Measurements from ENCODE around the gene BRAT1.

BRAT1 gene

DNA sequence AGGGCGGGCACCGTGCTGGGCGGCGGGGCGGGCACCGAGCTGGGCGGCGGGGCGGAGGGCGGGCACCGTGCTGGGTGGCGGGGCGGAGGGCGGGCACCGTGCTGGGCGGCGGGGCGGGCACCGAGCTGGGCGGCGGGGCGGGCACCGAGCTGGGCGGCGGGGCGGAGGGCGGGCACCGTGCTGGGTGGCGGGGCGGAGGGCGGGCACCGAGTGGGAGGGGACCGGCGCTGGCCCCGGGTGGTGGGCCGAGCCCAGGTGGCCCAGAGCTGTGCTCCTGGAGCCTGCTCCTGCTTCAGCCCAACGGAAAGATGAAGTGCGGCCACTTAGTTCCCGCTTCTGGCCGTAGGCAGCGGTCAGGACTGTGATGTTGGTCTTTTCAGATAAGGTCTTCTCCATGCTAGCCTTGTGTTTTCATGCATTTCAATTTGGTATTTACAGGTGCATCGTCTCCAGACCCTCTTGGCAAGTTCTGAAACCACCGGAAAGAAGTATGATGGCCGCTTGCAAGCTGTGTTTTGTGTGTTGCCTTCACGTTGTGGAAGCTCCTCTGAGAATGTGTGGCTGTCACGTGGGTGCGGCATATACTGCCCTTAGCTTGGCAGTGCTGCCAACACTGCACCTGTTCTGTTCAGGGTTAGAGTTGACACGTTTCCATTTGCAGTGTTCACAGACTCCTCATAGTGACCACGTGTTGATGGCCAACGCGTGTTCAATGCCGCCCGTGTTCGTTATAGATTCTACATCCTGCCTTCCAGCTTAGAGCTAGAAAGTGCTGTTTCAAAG is 28.7 kb upstream of the BRAT1 start:
- Histone ChIP-seq H3K27ac (ENCODE audit: low read depth, low read length) (no peak overlapping the region), H3K9me3 (ENCODE audit: control insufficient read depth, insufficient read depth, low read length) (no peaks in the 10 kb centered on the region), H3K27me3 (ENCODE audit: control insufficient read depth, insufficient read depth, low read length) (no peaks in the 10 kb centered on the region), H3K4me1 (ENCODE audit: control insufficient read depth, insufficient read depth, low read length) (no peaks in the 10 kb centered on the region), H3K36me3 (ENCODE audit: control insufficient read depth, insufficient read depth, low read length) (no peaks in the 10 kb centered on the region), H3K4me3 (ENCODE audit: low read depth, low read length) (no peak overlapping the region), H3K9ac (ENCODE audit: low read depth, low read length) (no peak overlapping the region)

DNA sequence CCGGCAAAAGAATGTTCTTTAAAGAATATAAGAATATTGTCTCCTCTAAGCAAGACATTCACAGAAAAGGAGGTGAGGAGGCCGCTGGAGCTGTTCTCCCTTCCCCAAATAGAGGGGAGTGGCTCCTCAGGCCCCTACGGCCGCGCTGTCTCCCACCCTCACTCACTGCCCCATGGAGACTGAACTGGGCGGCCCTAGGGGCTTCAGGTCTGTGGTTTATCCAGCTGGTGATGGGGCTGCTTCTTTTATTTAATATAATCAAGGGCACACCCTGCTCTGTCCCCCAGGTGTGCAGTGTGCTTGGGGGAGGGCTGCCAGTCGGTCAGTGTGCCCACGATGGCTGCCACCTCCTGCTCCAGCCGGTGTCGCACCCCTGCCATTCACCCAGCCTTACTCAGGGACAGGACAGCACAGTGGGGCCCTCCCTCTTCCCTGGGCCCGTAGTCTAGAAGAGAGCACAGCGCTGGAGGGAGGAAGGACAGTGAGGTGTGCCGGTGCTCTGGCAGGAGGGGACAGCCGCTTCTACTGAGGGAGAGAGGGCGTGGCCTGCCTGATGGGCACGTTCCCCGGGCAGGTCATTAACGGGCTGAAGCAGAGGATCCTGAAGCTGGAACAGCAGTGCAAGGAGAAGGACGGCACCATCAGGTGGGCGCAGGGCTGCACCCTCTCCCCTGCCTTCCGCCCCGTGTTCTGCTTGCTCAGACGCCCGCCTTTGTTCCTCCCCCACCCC is 26.8 kb upstream of the BRAT1 start:
- H3K9me3 ChIP-seq (ENCODE audit: control insufficient read depth, insufficient read depth, low read length), result no peaks in the 10 kb centered on the region
- H3K9ac ChIP-seq (ENCODE audit: low read depth, low read length), result no peak overlapping the region
- no peaks in the 10 kb centered on the region for H3K4me1 ChIP-seq (ENCODE audit: control insufficient read depth, insufficient read depth, low read length)
- H3K36me3 ChIP-seq (ENCODE audit: control insufficient read depth, insufficient read depth, low read length), result no peaks in the 10 kb centered on the region
- no peak overlapping the region for H3K27ac ChIP-seq (ENCODE audit: low read depth, low read length)
- H3K27me3 ChIP-seq (ENCODE audit: control insufficient read depth, insufficient read depth, low read length), result no peaks in the 10 kb centered on the region
- H3K4me3 ChIP-seq (ENCODE audit: low read depth, low read length), result no peak overlapping the region

DNA sequence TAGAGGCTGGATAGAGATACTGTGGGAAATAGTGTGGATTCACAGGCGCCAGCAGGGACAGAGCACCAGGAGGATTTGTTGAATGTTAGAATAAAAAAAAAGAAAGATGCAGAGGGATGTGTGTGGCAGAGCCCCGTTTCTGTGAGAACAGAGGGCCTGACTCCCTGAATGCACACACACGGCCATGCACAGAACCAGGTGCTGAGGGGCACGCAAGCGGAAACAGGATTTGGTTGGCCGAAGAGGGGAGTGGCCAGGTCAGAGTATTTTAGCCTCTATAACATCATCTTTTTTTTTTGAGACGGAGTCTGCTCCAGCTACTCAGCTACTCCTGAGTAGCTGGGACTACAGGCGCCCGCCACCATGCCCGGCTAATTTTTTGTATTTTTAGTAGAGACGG is 25.3 kb upstream of the BRAT1 start:
- Histone ChIP-seq H3K4me1 (ENCODE audit: control insufficient read depth, insufficient read depth, low read length) (no peaks in the 10 kb centered on the region), H3K36me3 (ENCODE audit: control insufficient read depth, insufficient read depth, low read length) (no peaks in the 10 kb centered on the region), H3K9ac (ENCODE audit: low read depth, low read length) (no peak overlapping the region), H3K27ac (ENCODE audit: low read depth, low read length) (no peak overlapping the region), H3K9me3 (ENCODE audit: control insufficient read depth, insufficient read depth, low read length) (no peaks in the 10 kb centered on the region), H3K27me3 (ENCODE audit: control insufficient read depth, insufficient read depth, low read length) (no peaks in the 10 kb centered on the region), H3K4me3 (ENCODE audit: low read depth, low read length) (no peak overlapping the region)

DNA sequence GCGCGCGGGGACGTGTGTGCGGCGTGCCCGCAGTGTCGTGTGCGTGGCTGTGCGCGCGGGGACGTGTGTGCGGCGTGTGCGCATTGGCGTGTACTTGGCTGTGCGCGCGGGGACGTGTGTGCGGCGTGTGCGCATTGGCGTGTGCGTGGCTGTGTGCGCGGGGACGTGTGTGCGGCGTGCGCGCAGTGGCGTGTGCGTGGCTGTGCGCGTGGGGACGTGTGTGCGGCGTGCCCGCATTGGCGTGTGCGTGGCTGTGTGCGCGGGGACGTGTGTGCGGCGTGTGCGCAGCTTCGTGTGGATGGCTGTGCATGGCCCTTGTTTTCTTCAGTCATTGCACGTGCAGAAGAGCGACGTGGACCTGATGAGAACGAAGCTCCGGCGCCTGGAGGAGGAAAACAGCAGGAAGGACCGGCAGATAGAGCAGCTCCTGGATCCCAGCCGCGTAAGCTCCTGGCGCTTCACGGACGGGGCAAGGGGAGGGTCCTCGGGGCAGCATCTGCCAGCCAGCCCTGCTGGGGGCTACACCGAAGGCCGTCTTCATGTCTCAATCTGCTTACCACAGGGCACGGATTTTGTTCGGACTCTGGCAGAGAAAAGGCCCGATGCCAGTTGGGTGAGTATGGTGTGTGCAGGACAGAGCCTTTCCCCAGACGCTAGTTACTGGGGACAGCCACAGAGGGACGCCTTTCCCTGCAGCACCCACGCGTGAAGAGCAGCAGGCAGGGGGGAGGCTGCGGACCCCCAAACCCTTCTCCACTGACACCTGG is 22.8 kb upstream of the BRAT1 start:
- H3K9ac ChIP-seq (ENCODE audit: low read depth, low read length), result no peak overlapping the region
- H3K36me3 ChIP-seq (ENCODE audit: control insufficient read depth, insufficient read depth, low read length), result no peaks in the 10 kb centered on the region; the same call in 1 of the 2 replicates
- no peak overlapping the region for H3K4me3 ChIP-seq (ENCODE audit: low read depth, low read length)
- H3K27ac ChIP-seq (ENCODE audit: low read depth, low read length), result no peak overlapping the region
- H3K9me3 ChIP-seq (ENCODE audit: control insufficient read depth, insufficient read depth, low read length), result no peaks in the 10 kb centered on the region
- no peaks in the 10 kb centered on the region for H3K4me1 ChIP-seq (ENCODE audit: control insufficient read depth, insufficient read depth, low read length)
- H3K27me3 ChIP-seq (ENCODE audit: control insufficient read depth, insufficient read depth, low read length), result no peaks in the 10 kb centered on the region

DNA sequence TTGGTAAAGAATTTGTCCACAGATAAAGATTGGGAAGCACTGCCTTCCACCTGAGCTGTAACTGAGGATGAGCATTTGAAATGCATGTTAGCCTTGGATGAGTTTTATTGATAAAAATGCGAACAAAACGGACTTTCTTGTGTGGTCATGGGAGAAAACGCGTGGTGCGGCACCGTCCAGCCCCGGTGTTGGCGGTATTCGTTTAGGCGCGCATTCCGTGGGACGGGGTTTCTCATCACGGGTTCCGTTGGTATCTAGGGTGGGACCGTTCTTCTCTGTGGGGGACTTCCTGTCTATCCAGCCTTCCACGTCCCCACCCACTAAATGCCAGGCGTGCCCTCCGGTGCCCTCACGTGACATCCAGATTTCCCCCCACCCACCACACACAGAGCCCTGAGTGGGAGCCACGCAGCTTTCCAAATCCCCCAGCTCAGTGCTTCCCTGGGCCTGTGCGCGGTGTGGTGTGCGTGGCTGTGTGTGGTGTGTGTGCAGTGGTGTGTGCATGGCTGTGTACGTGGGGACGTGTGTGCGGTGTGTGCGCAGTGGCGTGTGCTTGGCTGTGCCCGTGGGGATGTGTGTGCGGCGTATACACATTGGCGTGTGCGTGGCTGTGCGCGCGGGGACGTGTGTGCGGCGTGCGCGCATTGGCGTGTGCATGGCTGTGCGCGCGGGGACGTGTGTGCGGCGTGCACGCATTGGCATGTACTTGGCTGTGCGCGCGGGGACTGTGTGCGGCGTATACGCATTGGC is 21.6 kb upstream of the BRAT1 start:
- no peak overlapping the region for H3K9ac ChIP-seq (ENCODE audit: low read depth, low read length)
- no peaks in the 10 kb centered on the region; the same call in 1 of the 2 replicates for H3K36me3 ChIP-seq (ENCODE audit: control insufficient read depth, insufficient read depth, low read length)
- no peaks in the 10 kb centered on the region for H3K27me3 ChIP-seq (ENCODE audit: control insufficient read depth, insufficient read depth, low read length)
- H3K4me1 ChIP-seq (ENCODE audit: control insufficient read depth, insufficient read depth, low read length), result no peaks in the 10 kb centered on the region
- no peak overlapping the region for H3K4me3 ChIP-seq (ENCODE audit: low read depth, low read length)
- H3K27ac ChIP-seq (ENCODE audit: low read depth, low read length), result no peak overlapping the region
- H3K9me3 ChIP-seq (ENCODE audit: control insufficient read depth, insufficient read depth, low read length), result no peaks in the 10 kb centered on the region

DNA sequence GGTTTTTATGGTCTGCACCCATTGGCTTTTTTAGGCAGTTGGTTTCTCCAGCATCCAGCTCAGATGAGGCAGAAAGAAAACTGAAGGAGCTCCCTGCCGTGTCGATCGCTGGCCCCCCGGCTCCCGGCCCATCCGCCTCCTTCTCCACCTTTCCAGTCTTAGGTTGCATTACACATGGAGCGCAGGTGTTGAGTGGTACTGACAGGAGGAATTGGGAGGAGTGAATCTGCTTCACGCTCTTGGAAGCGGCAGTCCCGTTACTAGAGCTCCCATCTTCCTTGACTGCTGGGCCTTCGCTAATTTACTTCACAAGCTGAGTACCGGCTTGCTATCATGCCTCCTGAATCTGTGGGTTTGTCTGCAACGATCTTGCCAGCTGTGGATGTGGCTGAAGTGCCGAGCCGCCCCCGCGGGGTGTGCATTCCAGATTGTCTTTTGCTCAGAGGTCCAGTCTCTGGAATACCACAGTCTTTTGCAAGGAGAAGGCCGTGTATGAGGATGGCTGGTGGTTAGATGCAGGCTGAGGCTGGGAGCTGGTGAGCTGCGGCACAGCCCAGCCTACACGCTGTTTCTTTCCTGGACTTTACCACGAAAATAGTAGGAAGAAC is 20.5 kb upstream of the BRAT1 start:
- no peaks in the 10 kb centered on the region for H3K9me3 ChIP-seq (ENCODE audit: control insufficient read depth, insufficient read depth, low read length)
- H3K4me3 ChIP-seq (ENCODE audit: low read depth, low read length), result no peak overlapping the region
- H3K36me3 ChIP-seq (ENCODE audit: control insufficient read depth, insufficient read depth, low read length), result no peaks in the 10 kb centered on the region; the same call in 1 of the 2 replicates
- H3K4me1 ChIP-seq (ENCODE audit: control insufficient read depth, insufficient read depth, low read length), result no peaks in the 10 kb centered on the region
- H3K9ac ChIP-seq (ENCODE audit: low read depth, low read length), result no peak overlapping the region
- no peaks in the 10 kb centered on the region for H3K27me3 ChIP-seq (ENCODE audit: control insufficient read depth, insufficient read depth, low read length)
- H3K27ac ChIP-seq (ENCODE audit: low read depth, low read length), result no peak overlapping the region

DNA sequence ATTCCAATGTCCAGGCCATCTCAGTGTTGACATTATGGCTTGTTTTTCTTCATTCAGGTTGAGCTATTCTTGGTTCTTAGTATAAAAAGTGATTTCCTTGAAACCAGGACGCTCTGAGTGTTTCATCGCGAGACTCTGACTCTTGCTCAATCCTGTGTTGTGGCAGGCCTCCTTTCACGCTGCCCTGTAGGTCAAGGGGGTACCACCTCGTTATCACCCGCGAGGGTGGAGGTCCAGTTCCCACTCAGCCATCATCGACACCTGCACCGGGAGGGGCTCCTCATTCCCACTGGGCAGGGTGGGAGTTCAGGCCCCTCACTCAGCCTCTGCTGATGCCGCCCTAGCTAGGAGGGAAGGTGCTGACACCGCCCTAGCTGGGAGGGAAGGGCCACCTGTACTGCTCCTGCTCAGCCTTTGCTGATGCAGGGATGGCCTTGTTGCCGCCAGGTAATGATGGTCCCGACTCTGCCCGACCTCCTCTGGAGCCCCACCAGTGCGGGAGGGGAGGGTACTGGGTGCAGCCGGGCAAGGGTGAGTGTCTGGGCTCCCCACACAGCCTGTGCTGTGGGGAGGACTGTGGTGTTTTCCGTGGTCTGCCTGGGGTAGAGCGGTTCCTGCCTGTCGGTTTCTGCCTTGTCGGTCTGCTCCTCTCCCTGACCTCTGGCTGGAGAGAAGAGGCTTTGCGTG is 19.9 kb upstream of the BRAT1 start:
- H3K27ac ChIP-seq (ENCODE audit: low read depth, low read length), result no peak overlapping the region
- H3K36me3 ChIP-seq (ENCODE audit: control insufficient read depth, insufficient read depth, low read length), result no peaks in the 10 kb centered on the region; the same call in 1 of the 2 replicates
- H3K9ac ChIP-seq (ENCODE audit: low read depth, low read length), result no peak overlapping the region
- H3K4me1 ChIP-seq (ENCODE audit: control insufficient read depth, insufficient read depth, low read length), result no peaks in the 10 kb centered on the region
- H3K27me3 ChIP-seq (ENCODE audit: control insufficient read depth, insufficient read depth, low read length), result no peaks in the 10 kb centered on the region
- no peaks in the 10 kb centered on the region for H3K9me3 ChIP-seq (ENCODE audit: control insufficient read depth, insufficient read depth, low read length)
- H3K4me3 ChIP-seq (ENCODE audit: low read depth, low read length), result no peak overlapping the region

DNA sequence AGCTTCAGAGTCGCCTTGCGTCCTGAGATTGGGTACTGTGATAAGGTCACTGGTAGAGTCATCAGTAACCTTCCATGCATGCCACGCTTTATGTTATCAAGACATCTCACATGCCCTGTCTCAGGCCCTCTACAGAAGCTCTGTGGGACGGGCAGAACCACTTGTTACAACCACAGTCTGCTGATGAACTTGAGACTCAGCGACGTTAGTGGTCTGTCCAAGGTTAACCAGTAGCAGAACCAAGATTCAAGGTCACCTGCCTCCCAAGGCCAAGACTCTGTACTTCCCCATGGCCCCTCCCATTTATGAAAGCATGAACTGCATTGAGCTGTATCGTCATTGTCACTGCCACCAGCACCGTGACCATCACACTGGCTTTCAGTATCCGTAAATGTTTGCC is 18.4 kb upstream of the BRAT1 start:
- no peak overlapping the region for H3K9ac ChIP-seq (ENCODE audit: low read depth, low read length)
- no peak overlapping the region for H3K27ac ChIP-seq (ENCODE audit: low read depth, low read length)
- H3K36me3 ChIP-seq (ENCODE audit: control insufficient read depth, insufficient read depth, low read length), result no peaks in the 10 kb centered on the region; the same call in 1 of the 2 replicates
- no peaks in the 10 kb centered on the region for H3K4me1 ChIP-seq (ENCODE audit: control insufficient read depth, insufficient read depth, low read length)
- H3K4me3 ChIP-seq (ENCODE audit: low read depth, low read length), result no peak overlapping the region
- H3K9me3 ChIP-seq (ENCODE audit: control insufficient read depth, insufficient read depth, low read length), result no peaks in the 10 kb centered on the region
- no peaks in the 10 kb centered on the region for H3K27me3 ChIP-seq (ENCODE audit: control insufficient read depth, insufficient read depth, low read length)

DNA sequence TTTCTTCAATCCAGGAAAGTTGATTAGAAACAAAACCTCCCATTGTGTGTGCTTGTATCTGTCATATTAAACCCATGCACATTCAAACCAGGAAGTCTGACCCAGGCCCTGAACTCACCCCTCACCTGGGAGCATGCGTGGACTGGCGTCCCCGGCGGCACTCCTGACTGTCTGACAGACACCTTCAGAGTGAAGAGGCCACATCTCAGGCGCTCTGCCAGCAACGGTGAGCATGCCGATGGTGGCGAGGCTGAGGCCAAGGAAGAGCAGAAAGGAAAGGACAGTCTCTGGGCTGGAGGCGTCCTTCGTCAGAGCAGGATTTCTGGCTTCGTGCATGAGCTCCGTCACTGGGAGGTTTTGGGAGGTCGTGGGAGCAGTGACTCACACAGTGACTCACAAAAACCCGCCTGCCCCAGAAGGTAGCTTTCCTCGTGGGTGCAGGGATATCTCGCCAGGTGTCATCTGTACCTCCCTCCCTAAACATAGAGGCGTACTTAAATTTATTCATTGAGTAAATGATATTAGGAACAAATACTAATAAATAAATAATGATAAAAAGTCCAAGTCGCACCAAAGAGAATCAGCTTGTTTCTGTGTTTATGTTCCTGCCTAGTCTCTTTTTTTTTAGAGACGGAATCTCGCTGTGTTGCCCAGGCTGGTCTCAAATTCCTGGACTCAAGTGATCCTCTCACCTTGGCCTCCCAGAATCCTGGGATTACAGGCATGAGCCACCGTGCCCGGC is 16.9 kb upstream of the BRAT1 start:
- no peak overlapping the region for H3K4me3 ChIP-seq (ENCODE audit: low read depth, low read length)
- H3K4me1 ChIP-seq (ENCODE audit: control insufficient read depth, insufficient read depth, low read length), result peaks cover 3% of the 10 kb centered on the region; the same call in 1 of the 2 replicates
- H3K9ac ChIP-seq (ENCODE audit: low read depth, low read length), result no peak overlapping the region
- no peaks in the 10 kb centered on the region; the same call in 1 of the 2 replicates for H3K36me3 ChIP-seq (ENCODE audit: control insufficient read depth, insufficient read depth, low read length)
- peak overlapping the region; percentile 26 for H3K27ac ChIP-seq (ENCODE audit: low read depth, low read length)
- H3K9me3 ChIP-seq (ENCODE audit: control insufficient read depth, insufficient read depth, low read length), result no peaks in the 10 kb centered on the region
- H3K27me3 ChIP-seq (ENCODE audit: control insufficient read depth, insufficient read depth, low read length), result no peaks in the 10 kb centered on the region
